K562 treated with DMSO at 1 percent for 4 hours (cell line): ENCODE data around the gene MCIDAS. TPM values are rescaled to one million over a fixed set of nuclear protein-coding genes. Genes with fewer than 3 reads are reported as not detected.

Source experiments
- total RNA-seq: library from RNA; unstranded; fragments of 300-600 nt; gene quantifications from 2 replicates; pipeline ENCODE4 v1.2.3, GENCODE V29; 2022; ENCODE audit not compliant: insufficient read depth

The MCIDAS gene
- total RNA-seq, result 0.38 TPM in 1 of 2 replicates, not detected in the other

DNA sequence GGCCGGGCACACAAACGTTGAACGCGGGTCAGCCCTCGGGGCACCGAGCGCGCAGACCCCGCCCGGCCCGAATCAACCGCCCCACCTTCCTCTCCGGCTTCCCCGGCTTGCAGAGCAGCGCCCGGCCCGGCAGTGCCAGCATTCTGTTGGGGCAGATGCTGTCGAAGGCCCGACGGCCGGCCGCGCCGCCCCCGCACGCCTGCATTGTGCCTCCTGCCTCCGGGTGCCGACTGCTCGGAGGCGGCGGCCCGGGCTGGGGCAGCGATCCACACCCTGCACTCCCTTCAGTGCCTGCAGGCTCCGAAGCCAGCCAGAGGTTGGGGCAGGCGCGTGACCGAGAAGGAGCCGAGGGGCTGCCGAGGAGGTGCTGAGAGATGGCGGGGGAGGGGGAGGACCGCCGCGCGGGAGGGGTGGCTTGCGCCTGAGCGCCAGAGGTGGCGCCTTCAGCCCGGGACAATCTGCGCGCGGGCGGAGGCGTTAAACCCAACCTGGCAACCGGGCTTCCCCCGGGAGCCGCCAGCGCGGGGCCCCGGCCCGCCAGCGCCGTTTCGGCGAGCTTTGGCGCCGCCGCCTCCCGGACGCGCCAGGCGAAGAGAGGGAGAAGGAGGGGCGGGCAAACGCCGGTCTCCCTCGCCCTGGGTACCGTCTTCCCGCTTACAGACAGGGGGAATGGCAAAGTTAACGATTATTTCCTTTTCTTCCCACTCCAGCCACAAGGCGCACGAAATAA is at the start of gene MCIDAS:
Gene MCIDAS, minus strand, starts transcription at position 382 of the 730 bp plus-strand sequence. Its CDS starts 177 bp downstream, at position 205.

DNA sequence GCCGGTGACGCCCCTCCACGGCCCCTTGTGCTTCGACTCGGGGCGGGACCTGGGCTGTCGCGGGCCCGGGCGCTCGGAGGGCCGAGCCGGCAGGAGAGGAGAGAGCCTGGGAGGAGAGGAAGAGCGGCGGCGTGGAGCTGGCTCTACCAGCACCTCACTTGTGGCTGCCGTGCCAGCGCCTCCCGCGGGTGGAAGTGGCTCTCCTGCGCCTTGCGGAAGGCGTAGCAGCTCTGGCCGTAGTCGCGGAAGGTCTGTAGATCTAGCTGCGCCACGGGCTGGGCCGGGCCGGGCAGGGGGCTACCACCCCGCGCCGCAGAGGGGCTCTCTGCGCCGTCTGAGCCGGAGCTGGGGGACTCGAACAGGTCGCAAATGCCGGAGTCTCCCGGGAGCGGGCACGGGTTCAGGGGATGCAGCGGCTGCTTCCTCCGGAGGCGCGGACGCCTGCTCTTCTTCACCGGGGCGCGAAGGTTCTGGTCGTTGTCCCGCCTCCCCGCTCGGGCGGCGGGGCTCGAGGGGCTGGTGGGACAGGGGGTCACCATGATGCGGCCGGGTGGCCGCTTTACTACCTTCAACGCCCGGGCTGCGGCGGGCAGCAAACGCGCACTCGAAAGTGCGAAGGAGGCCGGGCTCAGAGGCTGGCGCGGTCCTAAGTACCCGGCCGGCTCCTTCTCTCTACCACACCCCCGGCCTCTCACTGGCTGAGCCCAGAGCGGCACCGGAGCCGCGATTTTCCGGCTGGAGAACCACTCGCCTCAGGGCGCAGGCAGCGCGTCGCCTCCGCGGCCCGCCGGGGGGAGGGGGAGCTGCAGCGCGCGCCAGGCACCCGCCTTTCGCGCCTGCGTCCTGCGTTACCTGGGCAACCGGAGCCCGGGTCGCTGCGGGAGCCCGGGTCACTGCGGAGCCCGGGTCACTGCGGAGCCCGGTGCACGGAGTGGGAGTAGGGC is 6.1 kb upstream of the MCIDAS start, which contains the start of gene CCNO:
Gene CCNO, minus strand, starts transcription at position 624 of the 944 bp plus-strand sequence. Its CDS starts 85 bp downstream, at position 539.

DNA sequence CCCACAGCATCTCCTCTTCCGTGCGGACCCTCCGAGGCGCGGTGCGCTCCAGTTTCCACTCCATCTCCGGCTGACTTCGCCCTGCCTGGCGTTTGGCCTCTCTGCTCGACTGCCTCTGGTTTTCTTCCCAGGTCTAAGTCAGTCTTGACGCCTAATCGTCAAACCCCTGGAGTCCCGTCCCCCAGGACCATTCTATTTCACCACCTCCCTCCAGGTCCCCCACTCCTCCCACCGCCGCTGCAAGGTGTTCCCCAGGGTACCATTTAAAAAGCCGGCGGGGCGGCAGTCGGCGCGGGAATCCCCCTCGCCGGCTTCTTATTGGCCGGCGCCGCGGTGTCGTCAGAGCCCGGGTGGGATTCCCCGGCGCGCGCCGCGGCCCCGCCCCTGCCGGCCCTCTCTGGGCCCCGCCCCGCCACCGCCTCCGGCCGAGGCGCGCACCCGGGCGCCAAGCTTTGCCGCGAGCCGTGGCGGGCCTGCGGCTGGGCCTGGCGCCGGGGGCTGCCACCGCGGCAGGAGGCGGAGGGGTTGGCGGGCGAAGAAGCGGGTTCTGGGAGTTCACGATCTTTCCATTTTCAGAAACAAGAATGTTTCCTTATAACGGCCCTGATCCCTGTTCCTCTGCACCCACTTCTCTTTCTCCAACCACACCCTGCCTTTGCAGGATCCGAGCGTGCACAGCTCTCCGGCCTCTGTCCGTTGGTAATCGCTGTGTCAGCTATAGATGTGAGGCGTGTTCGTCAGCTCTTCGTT is 54.0 kb downstream of the MCIDAS start, which contains the start of gene CDC20B:
Gene CDC20B, minus strand, starts transcription at position 241 of the 750 bp plus-strand sequence. Its CDS starts 177 bp downstream, at position 64.

Other genes with a start within 250 kb of the MCIDAS start
- not detected in 2 replicates for gene ESM1, start 241.7 kb downstream of the MCIDAS start, total RNA-seq
- not detected in 2 replicates for gene GZMK, start 203.1 kb downstream of the MCIDAS start, total RNA-seq
- not detected in 2 replicates for gene GZMA, start 124.7 kb downstream of the MCIDAS start, total RNA-seq
- gene GPX8, start 67.1 kb downstream of the MCIDAS start, total RNA-seq, result 1.9 and 3.9 TPM in 2 replicates
- not detected in 2 replicates for gene CDC20B, start 54.1 kb downstream of the MCIDAS start, total RNA-seq
- gene CCNO, start 6.3 kb upstream of the MCIDAS start, total RNA-seq, result 1.8 and 2.1 TPM in 2 replicates
- 13.4 and 17.0 TPM in 2 replicates for gene DHX29, start 80.4 kb upstream of the MCIDAS start, total RNA-seq
- gene MTREX, start 80.7 kb upstream of the MCIDAS start, total RNA-seq, result 35.1 and 36.6 TPM in 2 replicates